HG03025 (cell line): ENCODE results near the gene ZNF618.

Experiments
- ATAC-seq: cut with Tn5 transposase; IDR thresholded peaks from one replicate; pipeline ENCODE4 v1.9.1; 2021; ENCODE audit warnings: mild to moderate bottlenecking, moderate library complexity; ENCODE audit not compliant: unreplicated experiment, low FRiP score

The ZNF618 gene

DNA sequence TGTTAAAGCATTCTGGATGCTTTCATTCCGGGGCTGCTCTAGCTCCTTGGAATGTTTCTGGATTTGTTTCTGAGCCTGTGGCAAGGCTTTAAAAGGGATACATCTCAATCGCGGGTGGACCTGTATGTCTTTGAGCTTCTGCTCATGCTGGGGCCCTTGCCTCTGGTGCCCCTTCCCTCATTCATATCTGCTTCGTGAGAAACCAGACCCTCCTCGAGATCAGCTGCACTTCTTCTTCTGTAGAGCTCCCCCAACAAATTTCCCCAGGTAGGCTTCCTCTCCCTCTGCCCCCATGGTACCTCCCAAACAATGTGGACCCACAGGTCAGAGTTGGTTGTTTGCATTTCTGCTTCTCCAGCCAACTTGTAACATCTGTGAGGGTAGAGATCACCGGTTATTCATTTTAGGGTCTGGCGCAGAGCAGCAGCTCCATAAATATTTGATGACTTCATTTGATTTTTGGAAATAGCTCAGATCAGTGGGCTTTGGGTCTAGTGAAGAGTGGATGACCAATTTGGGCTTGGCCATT, 6.6 kb downstream of the ZNF618 start:
- ATAC-seq: no peak

DNA sequence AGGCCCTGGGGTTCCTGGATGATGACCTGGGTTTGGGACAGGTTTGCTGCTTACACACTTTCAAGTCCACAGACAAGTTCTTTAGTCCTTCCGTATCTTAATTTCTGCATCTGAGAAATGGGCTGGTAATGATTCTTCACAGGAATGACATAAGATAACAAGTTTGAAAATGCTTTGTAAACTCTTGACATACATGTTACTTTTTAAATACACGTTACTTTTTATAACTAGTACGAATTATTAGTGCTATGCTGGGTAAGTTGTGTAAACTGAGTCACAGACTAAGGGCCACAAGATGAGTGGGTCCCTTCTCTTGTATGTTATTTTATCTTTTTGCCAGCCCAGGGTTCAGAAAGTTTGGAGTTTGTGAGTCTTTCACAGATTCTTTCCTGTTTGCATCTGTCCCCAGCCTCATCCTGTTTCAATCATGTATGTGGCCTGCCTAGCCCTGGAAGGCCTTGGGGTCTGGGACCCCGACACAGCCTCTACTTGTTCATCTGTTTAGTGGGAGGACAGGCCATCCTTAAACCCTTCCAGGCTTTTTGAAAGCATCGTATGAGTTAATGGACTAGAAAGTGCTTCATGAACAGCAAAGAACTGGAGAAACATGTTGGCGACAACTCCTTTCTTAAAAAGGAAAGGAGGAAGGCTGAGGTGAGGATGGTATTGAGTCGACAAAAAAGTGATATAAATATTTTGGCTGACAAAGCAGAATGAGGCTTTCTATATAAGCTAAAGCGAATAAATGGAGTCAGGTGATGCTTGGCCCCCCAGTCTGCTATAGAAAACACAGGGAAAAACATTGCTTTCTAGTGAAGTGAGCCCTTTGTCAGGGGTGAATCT, 9.3 kb downstream of the ZNF618 start:
- ATAC-seq: no peak

DNA sequence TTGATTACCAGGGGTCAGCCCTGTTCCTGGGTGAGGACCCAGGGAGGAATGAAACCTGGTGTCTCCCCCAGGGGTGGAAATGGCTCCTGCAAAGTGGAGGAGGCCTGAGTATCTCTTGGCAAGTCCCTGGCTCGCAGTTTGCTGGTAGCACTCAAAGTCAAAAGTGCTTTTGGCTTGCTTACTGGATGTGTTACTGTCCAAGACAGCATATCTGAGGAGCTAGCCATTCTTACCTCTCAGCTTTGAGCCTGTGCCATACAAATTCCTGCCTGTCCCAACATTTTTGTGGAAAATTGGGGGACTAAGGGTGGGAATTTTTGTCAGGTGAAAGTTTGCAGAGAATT, 9.9 kb downstream of the ZNF618 start:
- no peak for ATAC-seq

DNA sequence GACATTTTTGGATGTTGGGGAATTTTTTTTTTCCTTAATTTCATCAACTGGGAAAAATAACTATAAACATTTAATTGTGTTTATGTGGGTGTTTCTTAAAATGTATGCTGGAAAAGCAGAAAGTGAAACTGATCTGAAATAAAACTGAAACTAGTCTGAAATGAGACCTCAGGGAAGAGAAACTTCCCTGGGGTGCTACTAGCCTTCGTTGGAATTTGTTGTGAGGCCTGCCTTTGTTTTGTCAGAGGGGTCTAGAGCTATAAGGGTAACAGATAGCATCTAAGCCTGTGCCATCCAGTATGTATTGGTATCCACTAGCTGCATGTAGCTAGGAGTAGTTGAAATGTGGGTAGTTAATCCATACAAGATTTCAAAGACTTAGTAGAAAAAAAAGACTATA, 10.4 kb downstream of the ZNF618 start:
- no peak for ATAC-seq

DNA sequence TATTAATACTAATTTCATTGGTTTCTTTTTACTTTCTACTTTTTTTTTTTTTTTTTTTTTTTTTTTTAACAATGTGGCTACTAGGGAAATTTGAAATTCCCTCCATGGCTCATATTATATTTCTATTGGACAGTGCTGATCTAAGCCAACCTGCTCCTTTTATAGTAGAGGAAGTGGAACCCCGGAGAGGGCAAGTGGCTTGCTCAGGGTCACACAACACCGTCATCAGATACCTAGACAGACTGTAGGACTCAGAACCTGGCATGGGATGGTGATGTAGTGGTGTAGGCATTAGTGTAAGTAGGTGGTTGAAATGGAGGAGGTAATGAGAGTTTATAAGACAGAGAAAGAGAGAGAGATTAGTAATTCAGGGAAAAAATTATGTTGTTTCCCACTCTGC, 10.8 kb downstream of the ZNF618 start:
- no peak for ATAC-seq

DNA sequence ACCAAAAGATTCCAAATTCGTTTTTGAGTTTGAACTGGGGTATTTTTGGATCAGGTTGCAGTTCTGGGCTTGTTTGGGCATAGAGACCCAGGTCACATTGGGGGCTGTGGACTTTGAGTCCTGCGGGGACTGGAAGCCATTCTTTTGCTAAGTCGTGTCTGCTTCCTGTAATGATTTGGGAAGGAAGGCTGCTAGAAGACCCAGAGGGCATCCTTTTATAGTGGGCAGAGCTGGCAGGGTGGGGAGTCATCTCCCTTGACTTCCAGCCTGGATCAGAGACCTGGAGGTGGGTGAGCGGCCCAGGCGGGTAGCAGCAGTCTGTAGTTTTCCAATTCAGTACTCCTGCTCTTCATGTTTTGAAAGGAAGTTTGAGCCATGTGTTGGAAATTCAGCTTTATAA, 11.3 kb downstream of the ZNF618 start:
- no peak for ATAC-seq

DNA sequence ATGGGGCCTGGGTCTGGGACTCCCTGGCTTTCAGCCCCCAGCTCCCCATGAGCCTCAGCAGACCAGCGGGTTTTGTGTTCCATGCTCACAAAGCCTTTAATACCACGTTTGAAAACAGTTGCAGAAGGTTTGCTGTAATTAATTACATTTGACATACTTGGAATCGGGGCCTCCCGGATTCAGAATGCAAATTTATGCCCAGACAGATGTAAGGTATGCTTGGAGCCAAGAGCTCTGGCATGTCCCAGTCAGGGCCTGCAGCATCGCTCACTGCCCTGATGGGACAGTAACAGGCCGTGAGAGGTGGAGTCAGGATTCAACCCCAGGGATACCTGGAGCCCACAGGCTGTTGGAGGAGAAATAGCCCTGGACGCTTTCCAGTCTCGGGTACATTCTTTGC, 12.2 kb downstream of the ZNF618 start:
- ATAC-seq: no peak

DNA sequence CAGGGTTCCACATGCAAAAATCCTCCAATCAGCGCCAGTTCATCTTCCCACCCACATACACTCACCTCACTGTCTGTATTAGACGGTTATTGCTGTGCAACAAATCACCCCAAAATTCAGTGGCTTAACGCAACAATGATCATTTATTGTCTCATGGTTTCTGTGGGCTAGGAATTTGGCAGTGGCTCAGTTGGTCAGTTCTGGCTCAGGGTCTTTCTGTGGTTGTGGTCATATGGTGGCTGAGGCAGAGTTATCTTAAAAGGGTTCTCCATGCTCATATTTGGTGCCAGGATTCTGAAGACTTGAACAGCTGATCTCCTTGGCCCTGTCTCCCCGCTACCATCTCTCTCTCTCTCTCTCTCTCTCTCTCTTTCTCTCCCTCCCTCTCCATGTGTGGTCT, 12.9 kb downstream of the ZNF618 start:
- no peak for ATAC-seq

DNA sequence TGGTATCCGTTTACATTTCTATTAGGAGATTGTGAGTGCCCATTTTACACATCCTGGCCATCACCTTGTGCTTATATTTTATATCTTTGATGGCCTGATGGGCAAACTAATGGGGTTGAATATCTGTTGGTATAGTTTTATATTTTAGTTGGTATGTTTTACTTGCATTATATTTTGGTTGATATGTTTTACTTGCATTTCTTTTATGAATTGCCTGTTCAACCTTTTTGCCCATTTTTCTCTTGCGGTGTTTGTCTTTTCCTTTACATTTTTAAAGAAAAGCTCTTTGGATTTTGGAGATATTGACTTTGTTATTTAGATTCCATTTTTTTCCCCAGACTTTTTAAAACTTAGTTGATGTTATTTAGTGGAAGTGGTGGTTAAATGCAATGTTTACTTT, 14.6 kb downstream of the ZNF618 start:
- ATAC-seq: no peak

DNA sequence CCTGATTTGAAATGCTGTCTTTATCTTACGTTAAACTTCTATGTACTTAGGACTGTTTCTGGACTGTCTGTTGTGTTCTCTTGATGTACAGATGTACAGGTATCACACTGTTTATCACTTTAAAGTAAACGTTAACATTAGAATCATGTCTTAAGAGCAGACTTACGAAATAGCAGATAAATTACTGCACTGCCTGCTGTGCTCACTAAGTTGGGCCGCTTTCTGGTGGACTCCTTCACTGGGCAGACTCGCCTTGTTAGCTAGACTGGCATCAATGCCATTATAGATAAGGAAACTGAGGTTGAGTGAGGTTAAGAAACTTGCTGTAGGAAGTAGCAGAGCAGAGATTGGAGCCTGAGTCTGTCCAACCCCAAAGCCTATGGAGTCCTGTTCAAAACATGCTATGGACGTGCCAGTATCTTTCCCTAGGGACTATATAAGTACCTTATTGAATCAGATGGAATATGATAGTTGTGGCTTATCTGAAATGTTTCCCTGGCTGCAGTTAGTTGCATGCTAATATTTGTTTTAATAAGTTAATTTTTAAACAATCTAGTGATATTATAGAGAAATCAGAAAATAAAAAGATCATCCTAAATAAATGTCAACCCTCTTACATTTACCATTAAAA, 16.9 kb downstream of the ZNF618 start:
- ATAC-seq: no peak

DNA sequence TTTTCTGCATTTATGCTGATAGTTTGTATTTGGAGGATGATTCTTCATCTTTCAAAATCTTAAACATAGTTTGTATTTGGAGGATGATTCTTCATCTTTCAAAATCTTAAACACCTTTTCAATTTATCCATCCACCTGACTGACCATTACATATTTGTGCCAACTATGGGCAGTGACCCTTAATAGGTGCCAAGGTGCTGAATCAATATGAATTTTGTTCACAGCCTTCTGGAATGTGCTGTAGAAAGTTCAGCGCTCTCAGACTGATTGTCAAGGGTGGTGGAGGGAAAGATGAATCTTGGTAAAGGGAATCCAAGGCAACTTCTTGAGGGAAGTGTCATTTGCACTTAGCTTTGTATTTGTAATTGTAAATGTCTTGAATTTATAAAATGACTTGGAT, 18.1 kb downstream of the ZNF618 start:
- no peak for ATAC-seq

DNA sequence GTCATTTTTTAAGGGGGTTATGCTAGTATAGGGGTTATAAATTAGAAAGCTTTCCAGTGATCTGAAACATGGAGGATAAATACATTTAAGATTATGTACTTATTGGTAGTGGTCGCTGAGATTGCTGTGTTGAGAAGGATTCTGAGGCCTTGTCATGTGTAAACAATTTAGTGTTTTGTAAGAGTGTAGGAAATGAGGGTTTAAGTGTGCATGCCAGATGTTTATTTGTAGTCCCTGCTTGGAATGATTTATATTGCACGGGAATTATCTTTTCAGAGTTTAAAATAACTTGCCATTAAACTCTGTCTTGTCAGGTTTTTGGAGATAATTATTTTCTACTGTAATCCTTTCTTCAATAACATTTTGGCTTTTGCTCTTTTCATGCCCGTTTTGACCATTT, 19.4 kb downstream of the ZNF618 start:
- no peak for ATAC-seq

DNA sequence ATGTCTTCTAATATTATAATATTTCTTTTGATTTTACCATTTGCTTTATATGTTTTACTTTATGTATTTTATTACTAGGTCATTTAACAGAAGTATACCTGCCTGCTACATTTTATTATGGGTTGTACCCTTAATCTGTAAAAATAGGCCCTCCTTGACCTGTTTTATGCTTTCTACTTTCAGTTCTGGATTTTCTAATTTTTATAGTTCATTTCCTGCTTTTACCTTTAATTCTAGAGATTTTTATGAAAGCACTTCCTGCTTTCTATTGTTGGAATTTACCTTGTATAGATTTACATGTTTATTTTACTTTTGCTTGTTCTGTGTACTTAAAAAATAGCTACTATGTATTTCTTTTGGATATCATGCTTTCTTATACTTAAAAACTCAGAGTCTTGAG, 20.6 kb downstream of the ZNF618 start:
- ATAC-seq: no peak

DNA sequence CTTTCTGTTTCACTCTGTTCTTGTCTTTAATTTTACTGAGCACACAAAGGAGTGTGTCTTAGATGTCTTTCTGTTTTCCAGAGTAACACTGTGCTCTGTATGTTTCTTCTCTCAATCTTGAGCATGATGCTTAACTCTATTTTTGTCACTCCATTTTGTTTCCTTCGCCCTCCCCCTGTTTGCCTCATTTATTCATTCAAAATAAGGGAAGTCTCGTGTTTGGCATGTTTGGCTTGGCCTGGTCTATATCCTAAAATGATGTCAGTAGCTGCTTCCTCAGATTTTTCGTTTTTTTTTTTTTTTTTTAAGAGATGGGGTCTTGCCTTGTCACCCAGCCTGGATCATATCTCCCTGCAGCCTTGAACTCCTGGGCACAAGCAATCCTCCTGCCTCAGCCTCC, 22.0 kb downstream of the ZNF618 start:
- ATAC-seq: no peak

DNA sequence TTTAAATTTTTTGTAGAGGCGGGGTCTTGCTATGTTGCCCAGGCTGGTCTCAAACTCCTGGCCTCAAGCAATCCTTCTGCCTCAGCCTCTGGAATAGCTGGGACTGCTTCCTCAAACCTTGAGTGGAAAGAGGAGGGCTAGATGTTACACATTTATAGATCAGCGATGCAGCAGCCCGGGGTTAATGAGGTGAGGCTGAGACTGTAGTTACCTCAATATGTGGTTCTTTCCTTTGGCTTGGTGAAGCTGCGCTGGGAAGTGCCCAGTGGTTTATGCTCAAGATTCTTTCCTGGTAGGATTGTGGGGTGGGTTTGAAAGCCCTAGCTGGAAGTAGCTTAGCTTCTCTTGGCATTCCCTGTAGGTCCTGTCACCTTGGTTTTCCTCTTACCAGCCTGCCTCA, 22.5 kb downstream of the ZNF618 start:
- no peak for ATAC-seq

DNA sequence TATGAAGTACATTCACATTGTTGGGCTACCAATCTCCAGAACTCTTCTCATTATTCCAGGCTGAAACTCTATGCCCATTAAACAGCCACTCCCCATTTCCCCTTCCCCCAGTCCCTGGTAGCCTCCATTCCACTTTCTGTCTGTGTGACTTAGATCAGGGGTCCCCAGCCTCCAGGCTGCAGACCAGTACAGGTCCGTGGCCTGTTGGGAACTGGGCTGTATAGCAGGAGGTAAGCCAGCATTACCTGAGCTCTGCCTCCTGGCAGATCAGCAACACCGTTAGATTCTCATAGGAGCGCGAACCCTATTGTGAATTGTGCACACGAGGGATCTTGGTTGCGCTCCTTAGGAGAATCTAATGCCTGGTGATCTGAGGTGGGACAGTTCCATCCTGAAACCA, 23.1 kb downstream of the ZNF618 start:
- no peak for ATAC-seq

DNA sequence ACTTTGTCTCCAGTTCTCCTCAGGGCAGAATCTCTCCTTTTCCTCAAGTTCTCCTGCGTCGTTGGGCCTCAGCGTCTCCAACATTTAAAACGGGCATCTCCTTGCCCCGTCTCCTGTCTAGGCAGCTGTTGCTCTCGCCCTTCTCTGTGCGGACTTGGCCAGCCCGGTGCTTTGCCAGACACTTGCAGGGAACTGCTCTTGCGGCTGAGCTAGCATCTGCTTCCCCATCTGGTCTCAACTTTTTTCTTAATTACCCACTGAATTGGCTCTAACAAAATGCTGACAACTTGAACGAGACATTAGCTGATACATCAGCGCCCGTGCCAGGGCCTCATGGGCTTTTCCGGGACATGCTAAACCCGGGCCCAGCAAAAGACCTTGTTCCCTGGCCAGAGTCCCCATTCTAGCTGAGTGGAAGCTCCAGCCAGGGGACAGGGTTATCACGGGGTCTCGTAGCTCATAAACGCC, 25.1 kb downstream of the ZNF618 start:
- ATAC-seq: no peak

DNA sequence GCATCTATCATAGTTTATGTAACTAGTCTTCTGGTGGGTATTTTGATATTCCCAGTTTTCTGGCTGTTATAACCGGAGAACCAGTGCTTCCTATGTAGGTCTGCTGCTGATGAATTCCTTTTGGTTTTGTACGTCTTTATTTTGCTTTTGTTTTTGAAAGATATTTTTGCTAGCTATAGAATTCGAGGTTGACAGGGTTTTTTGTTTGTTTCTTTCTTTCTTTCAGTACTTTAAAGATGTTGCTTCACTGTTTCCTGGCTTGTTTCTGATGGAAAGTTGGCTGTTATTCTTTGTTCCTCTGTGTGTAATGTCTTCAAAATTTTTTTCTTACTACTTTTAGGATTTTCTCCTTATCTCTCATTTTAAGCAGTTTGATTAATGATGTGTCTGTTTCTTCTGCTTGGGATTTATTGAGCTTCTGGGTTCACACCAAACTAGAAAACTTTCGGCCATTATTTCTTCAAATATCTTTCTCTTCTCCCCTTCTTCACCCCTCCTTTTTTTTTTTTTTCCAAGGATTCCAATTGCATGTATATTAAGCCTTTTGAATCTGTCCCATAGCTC, 27.5 kb downstream of the ZNF618 start:
- ATAC-seq: no peak

DNA sequence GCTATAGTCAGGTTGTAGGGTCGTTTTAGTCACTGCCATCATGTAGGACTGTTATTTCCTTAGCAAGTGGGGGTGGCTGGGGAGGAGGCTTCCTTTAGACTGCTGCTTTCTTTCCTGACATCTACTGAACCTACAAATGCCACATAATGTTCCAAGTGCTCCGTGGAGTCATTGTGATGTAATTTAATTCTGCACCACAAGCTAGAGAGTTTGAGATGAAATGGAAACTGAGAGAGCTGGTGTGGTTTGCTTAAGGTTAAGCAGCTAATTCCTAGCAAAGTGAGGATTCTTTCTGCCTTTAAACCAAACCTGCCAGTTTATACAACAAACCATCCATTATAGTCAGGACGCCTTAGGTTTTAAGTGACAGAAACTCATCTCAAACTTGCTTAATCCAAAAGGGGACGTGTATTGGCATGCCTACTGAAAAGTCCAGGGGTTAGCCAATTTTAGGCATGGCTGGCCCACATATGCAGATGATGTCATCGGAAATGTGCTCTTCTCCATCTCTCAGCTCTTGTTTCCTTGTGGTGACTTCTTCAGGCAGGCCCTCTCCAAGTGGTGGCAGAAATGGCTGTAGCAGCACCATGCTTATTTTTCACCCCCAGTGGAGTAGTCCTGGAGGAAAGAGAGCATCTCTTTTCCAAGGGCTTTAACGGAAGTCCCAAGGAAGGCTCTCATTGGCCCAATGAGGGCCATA, 30.5 kb downstream of the ZNF618 start:
- ATAC-seq: no peak

DNA sequence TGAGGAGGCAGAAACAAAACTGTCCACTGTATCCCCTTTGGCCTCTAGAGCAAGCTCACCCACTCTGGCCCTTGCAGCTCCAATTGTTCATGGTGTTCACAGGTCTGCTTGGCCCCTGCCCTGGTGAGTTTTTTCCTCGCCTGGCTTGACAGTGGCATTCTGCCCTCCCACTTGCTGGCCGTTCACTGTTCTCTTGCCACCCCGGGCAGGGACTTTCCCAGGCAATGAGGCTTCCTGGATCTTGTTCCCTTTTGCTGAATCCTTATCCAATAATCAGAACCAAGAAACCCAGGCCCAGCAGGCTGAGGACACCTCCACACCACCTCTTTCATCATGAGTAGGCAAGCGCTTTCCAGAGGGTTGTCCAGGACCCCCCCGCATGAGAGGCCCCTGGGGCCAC, 31.2 kb downstream of the ZNF618 start:
- ATAC-seq: no peak

DNA sequence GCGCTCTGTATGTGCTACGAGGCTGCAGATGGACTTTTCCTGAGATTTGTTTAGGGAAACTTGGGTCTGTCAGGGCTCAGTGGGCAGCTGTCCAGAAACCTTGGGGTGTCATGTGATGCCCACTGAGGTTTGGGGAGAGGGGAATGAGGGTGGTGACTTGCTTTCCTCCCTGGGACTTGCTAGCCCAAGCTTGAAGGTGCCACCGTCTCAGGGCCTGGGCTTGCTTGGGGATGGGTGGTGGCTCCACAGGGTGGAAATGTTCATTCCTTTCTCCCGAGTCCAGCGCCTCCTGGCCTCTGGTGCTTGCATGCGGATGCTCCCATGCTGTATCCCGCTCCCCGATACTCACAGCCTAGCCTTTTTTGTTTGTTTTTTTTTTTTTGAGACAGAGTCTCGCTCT, 33.3 kb downstream of the ZNF618 start:
- ATAC-seq: no peak
